Panc1 (cell line): ENCODE measurements around the gene RIMBP3C.
"Not testable (repeated sequence)": the region's sequence is repeated elsewhere in the genome, so short reads cannot be mapped to it uniquely, and the experiment has no call there.

ENCODE experiments used
- CTCF ChIP-seq: fragments of 450-650 bp; IDR thresholded peaks from 2 replicates; pipeline ENCODE4 v1.5.1; 2017; ENCODE audit warnings: mild to moderate bottlenecking
- POLR2AphosphoS5 ChIP-seq: IDR thresholded peaks from 2 replicates; pipeline ENCODE4 v1.6.1; 2012; ENCODE audit warnings: mild to moderate bottlenecking, low read depth, low read length, moderate library complexity
- REST ChIP-seq, 2 experiments: IDR thresholded peaks; 2 replicates each; pipeline ENCODE4 v1.6.1; 2011 to 2012; ENCODE audit warnings: low read depth in 2 of 2, control low read depth in 1 of 2, low read length in 1 of 2, mild to moderate bottlenecking in 1 of 2, moderate library complexity in 1 of 2; ENCODE audit not compliant: insufficient read depth in 1 of 2
- TCF7L2 ChIP-seq: IDR thresholded peaks from 2 replicates; pipeline ENCODE4 v1.6.1; 2011; ENCODE audit warnings: mild to moderate bottlenecking, low read depth, low read length, inconsistent platforms

GRCh38 chr22:21550008-21550677 lies 1.1 kb downstream of the RIMBP3C start:
- not testable (repeated sequence) for TF ChIP-seq CTCF; POLR2AphosphoS5; REST (IDR thresholded peaks at IDR 0.05; ENCODE audit: insufficient read depth in 1 of 2, low read depth in 2 of 2, low read length in 1 of 2); TCF7L2
